22Rv1 (cell line): ENCODE results near the gene HOXB13.

Experiments
- H3K27ac ChIP-seq: fragments of 450-650 bp; 2 replicates; pipeline ENCODE4 v1.5.1; 2017
- CTCF ChIP-seq: fragments of 450-650 bp; IDR thresholded peaks from 2 replicates; pipeline ENCODE4 v1.5.1; 2017; ENCODE audit warnings: mild to moderate bottlenecking
- ZFX ChIP-seq: fragments of 450-650 bp; IDR thresholded peaks from 2 replicates; pipeline ENCODE4 v1.6.1; 2017; ENCODE audit warnings: antibody characterized with exemption, borderline replicate concordance

The HOXB13 gene

GRCh38 chr17:48725288-48726064, 3.1 kb downstream of the HOXB13 start:
- peak overlapping the region; percentile 100 for H3K27ac ChIP-seq
- TF ChIP-seq CTCF (no peak), ZFX (no peak)

- no peak for TF ChIP-seq ZFX
- TF ChIP-seq CTCF: no peak
These were observed 3.6 kb downstream of the HOXB13 start for GRCh38 chr17:48725004-48725287.

DNA sequence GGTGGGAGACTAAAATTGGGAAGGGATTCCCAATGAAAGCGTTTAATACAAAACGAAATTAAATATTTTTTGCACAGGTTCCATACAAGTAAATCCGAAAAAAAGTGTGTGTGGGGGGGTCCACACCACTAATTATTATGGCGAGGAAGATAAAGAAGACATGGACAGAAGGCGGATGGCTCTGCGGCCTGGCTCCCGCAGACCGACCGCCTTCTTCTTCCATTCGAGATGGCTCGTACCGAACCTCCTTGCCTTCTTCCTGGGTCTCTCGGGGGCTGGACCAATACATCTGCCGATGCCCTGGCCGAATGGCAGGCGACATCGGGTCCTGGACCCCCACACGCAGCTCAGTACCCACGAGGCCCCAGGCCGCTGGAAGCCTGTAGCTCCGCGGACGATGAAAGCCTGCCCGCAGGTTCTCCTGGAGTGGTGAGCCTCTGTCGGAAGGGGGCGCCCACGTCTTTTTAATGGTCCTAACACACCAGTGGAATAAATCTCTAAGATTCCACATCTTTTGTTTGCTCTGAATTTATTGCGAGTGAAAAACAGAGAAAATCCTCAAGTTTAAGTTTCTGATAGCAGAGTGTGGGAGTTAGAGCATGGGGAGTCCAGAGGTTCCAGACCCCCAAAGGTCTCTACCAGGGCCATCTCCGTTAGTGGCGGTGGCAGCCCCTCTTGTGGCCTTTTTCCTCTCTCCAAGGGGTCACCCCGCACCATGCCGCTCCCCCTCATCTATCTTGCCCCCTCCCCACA, 4.1 kb downstream of the HOXB13 start:
- peak overlapping the region; percentile 100 for H3K27ac ChIP-seq
- TF ChIP-seq CTCF (peak; percentile 86), ZFX (no peak)

More at GRCh38 chr17:48725004-48725287, 3.6 kb downstream of the HOXB13 start:
- peak overlapping the region; percentile 100 for H3K27ac ChIP-seq

- TF ChIP-seq ZFX (no peak), CTCF (no peak)
- peak overlapping the region; percentile 100 for H3K27ac ChIP-seq
These were observed 4.9 kb downstream of the HOXB13 start for GRCh38 chr17:48723423-48724250.

- H3K27ac ChIP-seq: peak within 1 kb of the TSS; percentile 100
- TF ChIP-seq ZFX (no peak), CTCF (no peak)
These were observed 5.6 kb downstream of the HOXB13 start, which contains the start of gene PRAC2 for GRCh38 chr17:48722915-48723422. Gene PRAC2 (plus strand): TSS chr17:48723185. CDS start chr17:48724411, 1,226 bp downstream.

DNA sequence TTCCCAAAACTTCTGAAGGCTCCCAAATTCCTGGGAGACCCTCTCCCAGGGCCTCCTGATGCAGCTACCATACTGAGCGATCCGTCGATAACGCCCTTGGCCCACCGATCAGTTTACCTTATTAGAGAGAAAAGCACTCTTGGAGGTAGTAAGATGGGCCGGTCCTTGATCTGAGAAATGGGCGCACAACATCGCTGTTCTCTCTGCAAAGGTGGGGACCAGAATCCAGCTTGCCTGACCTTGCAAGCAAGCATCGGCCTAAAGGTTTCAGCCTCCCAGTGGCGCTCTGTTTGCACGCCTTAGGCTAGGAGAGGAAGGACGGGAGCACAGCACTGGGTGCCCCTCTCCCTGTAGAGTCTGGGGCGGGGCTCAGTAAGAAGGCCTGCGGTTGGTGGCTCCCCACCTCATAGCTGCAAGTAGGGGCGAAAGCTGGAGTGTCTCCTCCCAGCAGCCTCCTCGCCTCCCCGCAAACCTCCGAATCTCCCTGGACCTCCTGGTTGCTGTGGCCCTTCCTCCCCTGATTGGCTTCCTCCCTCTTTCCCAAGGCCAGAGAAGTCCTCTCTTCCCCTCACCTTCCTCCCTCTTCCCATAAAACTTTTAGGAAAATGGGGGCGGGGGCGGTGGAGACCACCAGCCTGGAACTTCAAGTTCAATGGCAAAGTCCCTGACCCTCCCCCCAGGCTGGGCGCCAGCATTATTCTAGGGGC, 6.2 kb downstream of the HOXB13 start, which contains the start of gene PRAC1:
TSS of gene PRAC1 (minus strand) at position 318 of the 707 bp plus-strand sequence. CDS start at position 192, 126 bp downstream.
- TF ChIP-seq ZFX: no peak
- TF ChIP-seq CTCF: peak; percentile 7; the same call in 1 of the 2 replicates
- peak within 1 kb of the TSS; percentile 100 for H3K27ac ChIP-seq
